RCC 7860 (cell line): ENCODE measurements around the gene LIMS2.

Experiments used
- DNase-seq: peaks from one replicate; pipeline ENCODE4 v3.0.0-alpha.2; 2015; ENCODE audit warnings: low spot score
- FAIRE-seq: peaks from 2 replicates; lab custom pipeline; 2012; peaks lifted over from hg19 to GRCh38; lab: Jason Lieb, UNC

The LIMS2 gene

DNA sequence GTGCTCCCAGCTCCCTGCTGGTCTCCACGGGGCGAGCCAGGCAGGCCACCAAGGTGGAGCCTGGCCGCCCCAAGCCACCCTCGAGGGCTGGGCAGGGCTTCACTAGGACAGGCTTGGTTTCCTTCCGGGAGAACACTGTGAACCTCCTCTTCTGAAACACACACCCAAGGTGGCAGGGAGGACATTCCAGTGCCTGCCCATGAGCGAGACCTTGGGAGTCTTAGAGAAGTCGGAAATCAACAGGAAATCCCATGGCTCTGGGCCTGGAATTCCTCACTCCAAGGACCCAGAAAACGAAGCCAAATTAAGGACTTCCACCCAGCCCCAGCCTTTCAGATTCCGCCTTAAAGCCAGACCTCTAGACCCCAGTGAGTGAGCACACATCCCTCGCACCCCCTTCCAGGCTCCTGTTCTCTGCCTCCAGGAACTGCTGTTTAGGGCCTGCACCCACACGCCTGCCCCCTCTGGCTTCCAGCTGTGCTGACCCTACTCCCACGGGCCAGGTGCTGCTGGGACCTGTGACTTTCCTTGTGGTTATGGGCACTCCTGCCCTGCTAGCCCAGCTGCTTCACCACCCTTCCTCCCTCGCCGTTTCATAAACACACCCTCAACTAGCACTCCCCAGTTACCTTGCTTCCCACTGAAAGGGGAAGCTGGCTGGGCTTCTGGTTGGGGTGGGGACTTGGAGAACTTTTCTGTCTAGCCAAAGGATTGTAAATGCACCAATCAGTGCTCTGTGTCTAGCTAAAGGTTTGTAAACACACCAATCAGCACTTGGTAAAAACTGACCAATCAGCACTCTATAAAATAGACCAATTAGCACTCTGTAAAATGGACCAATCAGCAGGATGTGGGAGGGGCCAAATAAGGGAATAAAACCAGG, 15.7 kb downstream of the LIMS2 start:
- no peak for FAIRE-seq
- no peak for DNase-seq

DNA sequence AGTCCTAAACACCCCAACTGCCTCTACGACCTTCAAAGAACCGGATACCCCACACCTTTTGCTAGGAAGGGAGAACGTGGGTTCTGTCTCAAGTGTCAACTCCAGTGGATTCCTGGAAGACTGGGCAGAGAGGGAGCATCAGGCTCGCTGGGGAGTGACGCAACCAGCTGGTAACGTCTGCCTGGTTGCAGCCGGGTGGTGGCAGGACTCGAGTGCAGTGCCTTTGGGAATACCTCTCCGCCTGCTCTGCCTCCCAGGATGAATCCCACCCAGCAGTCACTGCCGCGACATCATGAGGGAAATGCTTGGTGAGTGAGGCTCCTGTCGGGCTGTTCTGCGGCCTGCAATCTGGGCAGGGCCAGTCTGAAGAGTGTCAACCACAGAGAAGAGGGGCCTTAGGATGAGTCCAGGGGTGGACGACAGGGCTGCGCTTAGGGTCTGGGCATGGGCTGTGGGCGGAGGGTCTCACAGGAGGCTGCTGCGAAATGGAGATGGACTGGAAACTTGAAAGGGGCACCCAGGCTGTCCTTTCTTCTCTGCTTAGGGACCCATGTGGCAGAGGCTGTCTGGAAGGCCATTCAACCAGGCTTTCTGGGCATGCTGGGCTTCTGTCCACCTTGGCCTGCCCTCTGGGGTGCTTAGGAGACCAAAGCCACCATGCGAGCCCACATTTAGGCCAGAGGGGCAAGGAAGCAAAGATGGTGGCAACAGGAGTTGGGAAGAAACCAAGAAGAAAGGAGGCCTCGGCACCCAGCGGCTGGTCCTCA, 16.5 kb downstream of the LIMS2 start:
- FAIRE-seq = no peak
- DNase-seq = no peak

DNA sequence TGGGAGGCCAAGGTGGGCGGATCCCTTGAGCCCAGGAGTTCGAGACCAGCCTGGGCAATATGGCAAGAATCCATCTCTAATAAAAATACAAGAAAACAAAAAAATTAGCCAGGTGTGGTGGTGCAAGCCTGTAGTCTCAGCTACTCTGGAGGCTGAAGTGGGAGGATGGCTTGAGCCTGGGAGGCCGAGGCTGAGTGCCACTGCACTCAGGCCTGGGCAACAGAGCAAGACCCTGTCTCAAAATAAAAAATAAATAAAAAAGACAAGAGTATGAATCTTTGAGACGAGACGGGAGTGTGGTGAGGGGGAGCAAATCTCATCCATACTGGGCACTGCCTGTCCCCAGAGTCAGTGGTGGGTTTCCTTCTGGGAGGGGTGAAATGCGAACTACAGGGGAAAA, 17.2 kb downstream of the LIMS2 start:
- FAIRE-seq (no peak), DNase-seq (no peak)

DNA sequence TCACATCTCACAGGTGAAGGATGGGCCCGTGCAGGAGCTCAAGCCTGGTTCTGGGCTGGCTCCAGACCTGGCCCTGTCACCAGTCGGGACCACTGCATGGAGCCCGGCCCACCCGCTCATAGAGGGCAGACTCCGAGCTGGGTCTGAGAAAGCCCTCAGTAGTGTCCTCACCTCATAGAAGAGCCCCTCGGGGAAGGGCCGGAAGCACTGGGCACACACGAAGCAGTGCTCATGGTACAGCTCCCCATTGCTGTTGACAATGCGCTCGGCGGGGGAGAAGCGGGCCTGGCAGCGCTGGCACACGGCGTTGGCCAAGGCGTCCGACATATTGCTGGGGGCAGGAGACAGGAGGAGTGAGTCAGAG, 18.1 kb downstream of the LIMS2 start:
- DNase-seq = no peak
- FAIRE-seq = no peak

DNA sequence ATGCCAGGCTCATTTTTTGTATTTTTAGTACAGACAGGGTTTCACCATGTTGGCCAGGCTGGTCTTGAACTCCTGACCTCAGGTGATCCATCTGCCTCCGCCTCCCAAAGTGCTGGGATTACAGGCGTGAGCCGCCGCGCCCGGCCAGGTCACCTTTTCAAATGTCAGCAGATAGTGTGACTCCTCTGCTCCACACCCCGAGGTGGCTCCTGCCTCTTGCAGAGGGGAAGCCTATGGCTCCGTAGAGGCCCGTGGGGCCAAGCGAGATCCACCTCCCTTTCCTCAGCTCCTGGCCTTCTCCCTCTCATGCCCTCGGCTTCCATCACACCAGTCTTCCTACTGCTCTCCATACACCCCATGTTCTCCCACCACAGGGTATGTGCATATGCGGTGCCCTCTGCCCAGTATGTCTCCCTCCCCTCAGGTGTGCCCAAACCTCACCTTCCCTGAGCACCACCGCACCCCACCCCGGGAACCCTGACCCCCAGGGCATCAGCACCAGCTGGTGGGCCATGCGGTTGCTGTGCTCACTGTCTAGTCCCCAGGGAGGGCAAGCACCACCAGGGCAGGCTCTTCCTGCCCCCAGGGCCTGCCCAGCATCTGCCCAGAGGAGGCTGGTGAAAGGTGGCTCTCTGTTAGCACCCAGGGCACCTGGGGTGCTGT, 18.6 kb downstream of the LIMS2 start:
- no peak for FAIRE-seq
- no peak for DNase-seq

DNA sequence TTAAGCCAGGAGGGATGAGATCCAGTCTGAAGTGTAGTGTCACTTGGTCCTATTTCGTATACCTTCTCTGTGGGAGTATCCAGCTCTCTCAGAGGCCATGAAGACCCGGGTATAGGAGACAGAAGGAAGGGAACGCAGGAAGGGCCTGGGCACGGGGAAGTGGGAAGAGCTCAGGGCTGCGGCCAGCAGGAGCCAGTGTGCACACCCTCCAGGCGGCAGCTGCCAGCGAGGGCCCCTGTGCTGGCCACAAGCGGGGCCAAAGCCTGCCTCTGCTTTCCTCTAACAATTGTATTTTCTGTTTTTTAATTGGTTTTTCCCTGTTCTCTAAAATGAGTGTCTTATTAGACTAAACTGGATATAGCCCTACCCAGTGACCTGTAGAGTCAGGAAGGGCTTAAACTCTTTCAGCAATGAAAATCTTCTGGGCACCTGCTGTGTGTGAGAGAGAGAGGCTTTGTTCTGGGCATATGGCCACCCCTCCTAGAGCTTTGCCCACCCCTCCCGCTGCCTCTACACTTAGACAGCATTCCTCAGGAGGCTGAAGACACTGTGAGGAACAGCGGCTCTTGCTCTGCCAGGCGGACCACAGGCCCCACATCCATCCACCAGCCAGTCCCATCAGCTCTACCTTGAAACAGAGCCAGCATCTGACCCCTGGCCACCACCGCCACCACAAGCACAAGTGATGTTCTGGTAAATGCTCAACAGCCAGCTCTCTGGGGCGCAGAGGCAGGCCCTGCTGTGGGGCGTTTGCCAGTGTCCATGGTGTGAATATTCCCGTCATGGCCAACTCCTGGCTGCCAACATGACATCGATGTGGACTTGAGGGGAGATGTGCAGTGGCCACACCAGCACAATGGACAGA, 19.9 kb downstream of the LIMS2 start:
- FAIRE-seq (no peak), DNase-seq (no peak)

DNA sequence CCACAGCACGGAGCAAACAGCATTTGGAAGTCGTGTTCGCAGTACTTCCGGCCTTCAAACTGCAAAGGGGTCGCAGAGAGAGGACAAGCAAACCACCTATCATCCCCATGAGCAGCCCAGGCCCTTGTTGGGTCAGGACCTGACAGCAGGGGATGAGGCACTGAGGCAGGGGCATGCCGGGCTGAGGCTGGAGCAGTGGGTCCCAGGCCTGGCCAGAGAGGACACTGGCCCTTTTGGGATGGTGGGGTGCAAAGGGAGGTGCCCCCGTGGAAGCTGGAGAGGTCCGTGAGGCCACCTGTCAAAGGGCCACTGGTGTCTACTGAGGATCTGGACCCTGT, 20.5 kb downstream of the LIMS2 start:
- FAIRE-seq (no peak), DNase-seq (no peak)

DNA sequence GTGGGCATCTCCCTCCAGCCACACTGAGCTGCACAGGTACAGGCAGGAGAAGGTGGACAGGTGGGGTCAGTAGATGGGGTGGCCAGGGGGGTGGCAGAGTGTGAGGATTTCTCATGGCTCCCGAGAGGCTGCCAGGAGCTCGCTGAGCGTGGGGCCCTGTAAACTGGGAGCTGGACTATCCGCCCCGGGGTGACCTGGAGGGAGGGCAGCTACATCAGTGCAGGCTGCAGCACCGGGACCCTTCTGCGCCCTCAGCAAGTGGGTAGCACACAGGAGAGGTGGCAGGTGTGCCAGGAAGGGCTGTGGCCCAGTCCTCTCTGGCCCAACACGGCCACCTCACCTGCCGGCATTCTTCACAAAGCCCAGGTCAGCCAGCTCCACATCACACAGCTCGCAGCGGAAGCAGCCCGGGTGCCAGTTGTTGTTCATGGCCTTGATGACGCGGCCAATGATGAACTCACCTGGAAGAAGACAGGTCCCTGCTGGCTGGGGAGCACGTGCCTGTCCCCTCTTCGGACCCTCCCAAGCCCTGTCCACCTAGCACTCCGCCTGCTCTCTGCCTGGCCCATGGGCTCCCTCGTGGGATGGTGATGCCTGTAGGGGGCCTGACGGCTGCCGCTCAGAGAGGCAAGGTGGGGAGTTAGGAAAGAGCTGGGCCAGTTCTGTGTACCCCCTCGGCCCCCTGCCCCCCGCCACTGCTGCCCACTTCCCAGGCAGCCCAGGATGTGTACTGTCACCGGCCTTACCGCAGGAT, 21.1 kb downstream of the LIMS2 start:
- FAIRE-seq = no peak
- DNase-seq = no peak

DNA sequence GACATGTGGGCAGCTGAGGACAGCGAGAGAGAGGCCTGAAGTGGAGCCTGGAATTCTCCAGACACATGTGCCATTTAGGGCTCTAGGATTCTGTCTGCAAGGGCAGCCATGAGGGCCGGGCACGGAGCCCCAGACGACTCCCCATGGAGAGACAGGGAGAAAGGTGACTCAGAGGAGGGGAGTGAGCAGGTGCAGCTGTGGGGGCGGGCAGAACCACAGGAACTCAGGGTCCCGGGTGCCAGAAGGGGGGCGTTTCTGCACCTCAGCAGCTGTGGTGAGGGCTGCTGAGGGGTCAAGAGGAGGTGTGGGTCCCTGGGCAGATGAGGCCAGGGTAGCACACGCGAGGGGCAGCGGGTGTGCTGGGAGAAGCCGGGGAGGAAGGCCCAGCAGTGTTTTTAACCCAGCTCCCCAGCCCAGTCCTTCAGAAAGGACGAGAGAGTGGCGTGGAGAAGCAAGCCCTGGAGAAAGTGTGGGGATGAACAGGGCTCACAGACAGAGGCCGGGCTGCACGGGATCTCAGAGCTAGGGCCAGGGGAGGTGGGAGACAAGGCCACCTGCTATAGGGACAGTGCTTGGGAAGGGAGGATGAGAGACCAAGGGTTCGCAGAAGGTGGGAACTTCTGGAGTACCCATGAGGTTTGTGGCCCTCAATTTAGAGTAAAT, 21.8 kb downstream of the LIMS2 start:
- FAIRE-seq = no peak
- no peak for DNase-seq

DNA sequence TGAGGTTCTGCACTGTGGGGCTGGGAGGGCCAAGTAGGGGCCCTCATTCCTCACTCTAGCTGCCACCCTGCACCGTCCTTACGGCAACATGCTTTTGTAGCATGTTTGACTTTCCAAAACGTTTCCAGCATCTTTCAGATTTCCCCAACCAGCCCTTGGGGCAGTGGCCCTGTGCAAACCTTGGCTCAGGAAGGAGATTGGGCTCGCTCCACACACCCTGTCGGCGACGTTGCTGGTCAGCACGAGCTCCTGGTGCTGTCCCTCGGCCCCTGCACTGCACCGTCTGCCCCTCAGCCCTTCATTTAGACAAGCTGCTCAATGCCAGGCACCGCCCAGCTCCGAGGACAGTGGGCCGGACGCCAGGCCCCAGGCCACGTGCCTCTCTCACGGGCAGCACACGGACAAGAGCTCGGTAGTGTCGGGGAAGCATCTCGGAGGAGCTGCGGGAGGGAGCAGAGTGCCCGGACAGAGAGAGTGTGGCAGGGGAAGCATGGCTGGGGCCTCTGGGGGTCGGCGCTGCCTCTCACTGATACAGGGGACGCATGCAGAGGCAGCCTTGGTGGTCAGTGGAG, 22.5 kb downstream of the LIMS2 start:
- FAIRE-seq = no peak
- no peak for DNase-seq

DNA sequence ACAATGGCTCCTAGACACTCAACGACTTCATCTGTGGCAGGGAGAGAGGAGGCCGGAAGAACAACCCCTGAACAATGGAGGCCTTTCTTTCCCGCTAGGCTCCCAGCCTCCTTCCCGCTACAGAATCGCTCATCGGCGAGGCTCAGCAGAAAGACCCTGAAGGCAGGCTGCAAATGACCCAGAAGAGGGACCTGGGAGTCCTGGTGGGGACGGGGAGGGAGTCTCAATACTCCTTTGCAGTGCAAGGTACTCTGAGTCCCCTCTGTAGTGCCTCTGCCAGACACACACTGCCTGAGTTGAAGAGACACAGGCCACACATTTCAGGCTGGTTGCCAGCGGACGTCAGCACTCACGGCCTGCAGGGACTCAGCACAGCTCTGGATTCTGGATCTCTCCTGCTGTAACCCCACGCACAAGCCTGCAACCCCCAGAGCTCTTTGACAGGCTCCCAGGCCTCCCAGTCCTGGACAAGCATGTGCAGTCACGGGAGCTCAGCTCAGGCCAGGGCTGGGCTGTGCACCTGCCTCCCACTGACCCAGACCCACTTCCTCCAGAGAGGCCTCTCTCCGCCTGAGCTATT, 23.3 kb downstream of the LIMS2 start:
- FAIRE-seq (no peak), DNase-seq (no peak)

DNA sequence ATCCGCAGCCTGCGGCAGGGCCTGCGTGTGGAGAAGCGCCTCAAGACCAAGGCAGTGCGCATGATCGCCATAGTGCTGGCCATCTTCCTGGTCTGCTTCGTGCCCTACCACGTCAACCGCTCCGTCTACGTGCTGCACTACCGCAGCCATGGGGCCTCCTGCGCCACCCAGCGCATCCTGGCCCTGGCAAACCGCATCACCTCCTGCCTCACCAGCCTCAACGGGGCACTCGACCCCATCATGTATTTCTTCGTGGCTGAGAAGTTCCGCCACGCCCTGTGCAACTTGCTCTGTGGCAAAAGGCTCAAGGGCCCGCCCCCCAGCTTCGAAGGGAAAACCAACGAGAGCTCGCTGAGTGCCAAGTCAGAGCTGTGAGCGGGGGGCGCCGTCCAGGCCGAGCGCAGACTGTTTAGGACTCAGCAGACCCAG, 23.9 kb downstream of the LIMS2 start:
- DNase-seq (no peak), FAIRE-seq (no peak)

DNA sequence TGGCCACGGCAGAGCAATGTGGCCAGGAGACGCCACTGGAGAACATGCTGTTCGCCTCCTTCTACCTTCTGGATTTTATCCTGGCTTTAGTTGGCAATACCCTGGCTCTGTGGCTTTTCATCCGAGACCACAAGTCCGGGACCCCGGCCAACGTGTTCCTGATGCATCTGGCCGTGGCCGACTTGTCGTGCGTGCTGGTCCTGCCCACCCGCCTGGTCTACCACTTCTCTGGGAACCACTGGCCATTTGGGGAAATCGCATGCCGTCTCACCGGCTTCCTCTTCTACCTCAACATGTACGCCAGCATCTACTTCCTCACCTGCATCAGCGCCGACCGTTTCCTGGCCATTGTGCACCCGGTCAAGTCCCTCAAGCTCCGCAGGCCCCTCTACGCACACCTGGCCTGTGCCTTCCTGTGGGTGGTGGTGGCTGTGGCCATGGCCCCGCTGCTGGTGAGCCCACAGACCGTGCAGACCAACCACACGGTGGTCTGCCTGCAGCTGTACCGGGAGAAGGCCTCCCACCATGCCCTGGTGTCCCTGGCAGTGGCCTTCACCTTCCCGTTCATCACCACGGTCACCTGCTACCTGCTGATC, 24.4 kb downstream of the LIMS2 start:
- no peak for DNase-seq
- FAIRE-seq = no peak

DNA sequence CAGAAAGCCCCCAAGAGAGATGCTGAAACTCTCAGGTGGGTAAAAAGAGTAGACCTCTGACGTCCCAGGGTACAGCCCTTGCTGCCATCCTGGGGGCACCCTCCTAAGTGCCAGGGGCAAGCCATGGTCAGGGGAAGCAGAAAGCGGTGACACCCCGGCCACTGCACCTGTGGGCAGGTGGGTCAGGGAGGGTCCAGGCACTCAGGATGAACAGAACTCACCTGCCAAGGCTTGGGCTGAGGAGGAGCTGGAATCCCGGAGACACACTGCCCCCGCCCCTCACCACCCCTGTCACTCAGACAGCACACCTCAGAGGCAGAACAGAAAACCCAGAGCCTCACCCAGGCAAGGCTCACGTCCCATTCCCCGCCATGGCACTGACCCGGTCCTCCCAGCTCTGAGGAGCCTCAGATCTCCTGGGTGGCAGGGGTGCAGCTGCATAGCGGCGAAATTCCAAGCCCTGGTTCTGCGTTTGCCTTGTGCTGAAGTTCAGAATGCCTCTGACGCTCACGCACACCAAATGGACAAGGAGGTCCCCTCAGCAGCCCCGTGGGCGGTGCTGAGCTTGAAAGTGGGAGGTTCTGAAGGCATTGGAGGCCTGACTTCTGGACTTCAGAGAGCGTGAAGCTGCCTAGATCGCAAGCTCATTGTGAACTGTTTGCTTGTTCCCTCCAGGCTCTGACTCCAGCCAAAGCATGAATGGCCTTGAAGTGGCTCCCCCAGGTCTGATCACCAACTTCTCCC, 25.1 kb downstream of the LIMS2 start:
- DNase-seq (no peak), FAIRE-seq (no peak)

DNA sequence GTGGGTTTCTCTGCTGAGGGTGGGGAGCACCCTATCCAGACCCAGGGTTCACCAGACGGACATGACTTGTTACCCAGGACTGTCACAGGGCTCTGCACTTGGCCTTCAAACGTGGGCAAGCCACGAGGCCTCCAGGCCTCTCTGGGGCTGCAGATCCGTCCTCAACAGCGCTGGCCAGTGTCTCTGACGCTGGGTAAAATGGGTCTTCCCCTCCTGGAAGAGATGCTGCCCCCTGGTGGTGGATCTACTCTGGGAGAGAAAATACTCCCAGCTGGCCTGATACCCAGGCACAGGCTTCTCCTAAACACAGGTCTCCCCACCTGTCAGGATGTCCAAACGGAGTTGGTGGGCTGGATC, 25.7 kb downstream of the LIMS2 start:
- DNase-seq = peak; percentile 54
- FAIRE-seq = no peak

DNA sequence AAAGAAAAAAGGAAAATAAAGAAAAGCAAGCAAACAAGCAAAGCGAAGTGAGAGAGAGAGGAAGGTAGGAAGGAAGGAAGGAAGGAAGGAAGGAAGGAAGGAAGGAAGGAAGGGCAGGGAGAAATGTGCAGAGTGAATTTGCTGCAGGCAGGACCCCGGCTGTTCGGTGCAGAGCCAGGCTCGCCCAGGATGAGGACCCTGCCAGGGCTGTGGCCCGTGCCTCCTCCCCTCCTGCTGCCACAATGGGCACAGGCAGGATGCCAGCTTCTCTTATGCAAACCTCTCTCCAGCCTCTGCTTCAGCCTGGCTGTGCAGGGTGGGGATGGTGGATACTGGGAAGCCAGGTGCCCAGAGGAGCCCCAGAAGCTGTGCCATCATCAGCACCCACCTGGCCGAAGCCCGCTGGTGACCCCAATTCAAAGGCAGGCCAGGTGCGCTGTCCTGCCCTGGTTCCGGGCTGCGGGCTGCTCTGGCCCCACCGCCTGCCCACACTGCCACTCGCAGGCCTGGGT, 26.2 kb downstream of the LIMS2 start:
- FAIRE-seq = no peak
- DNase-seq = no peak

DNA sequence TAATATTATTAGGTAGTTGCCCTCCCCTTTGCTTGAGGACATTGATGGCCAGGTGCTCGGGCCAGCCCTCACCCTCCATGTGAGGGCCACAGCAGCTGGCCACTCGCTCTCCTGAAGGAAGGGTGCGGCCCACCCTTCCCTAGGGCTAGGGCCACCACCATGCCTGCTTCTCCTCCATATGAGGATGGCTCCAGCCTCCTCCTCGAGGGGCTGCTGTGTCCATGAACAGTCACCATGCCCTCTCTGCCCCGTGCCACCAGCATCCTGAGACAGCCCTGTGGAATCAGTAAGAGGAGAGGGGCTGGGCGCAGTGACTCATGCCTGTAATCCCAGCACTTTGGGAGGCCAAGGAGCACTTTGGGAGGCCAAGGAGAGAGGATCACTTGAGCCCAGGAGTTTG, 27.0 kb downstream of the LIMS2 start:
- DNase-seq (no peak), FAIRE-seq (no peak)
